HepG2 (cell line): ENCODE measurements around the gene CERS5. TPM values are rescaled to one million over a fixed set of nuclear protein-coding genes. Genes with fewer than 3 reads are reported as not detected.

ENCODE experiments used
- CEBPG ChIP-seq: IDR thresholded peaks from 2 replicates; pipeline ENCODE4 v1.6.1; 2016
- EZH2 ChIP-seq: conservative IDR thresholded peaks from 2 replicates; pipeline ENCODE4 v1.6.1; 2012; ENCODE audit warnings: mild to moderate bottlenecking, low read depth, low read length, moderate library complexity
- FOXA1 ChIP-seq, 2 experiments: fragments of 450-650 bp in 1 of 2; sonication (generic) in 1 of 2; formaldehyde crosslinking in 1 of 2; IDR thresholded peaks; 2 replicates each; pipeline versions ENCODE4 v1.4.0 to v1.6.1; 2016 to 2020; ENCODE audit warnings: missing genetic modification reagents in 1 of 2
- HMG20A ChIP-seq: IDR thresholded peaks from 2 replicates; pipeline ENCODE4 v1.6.1; 2016; ENCODE audit warnings: borderline replicate concordance
- HNF1A ChIP-seq, 2 experiments: sonication (generic) in 1 of 2; formaldehyde crosslinking in 1 of 2; IDR thresholded peaks; 2 replicates each; pipeline versions ENCODE4 v1.4.0 to v1.6.1; 2016 to 2020; ENCODE audit warnings: borderline replicate concordance in 1 of 2, low read depth in 1 of 2, mild to moderate bottlenecking in 1 of 2, missing genetic modification reagents in 1 of 2
- MXD1 ChIP-seq: sonication (generic); formaldehyde crosslinking; IDR thresholded peaks from 2 replicates; pipeline ENCODE4 v1.4.0; 2020; ENCODE audit warnings: mild to moderate bottlenecking, missing genetic modification reagents
- MXI1 ChIP-seq: IDR thresholded peaks from 3 replicates; pipeline ENCODE4 v1.6.1; 2012; ENCODE audit warnings: low read depth, low read length, inconsistent platforms, borderline replicate concordance
- SP1 ChIP-seq, 2 experiments: fragments of 450-650 bp in 1 of 2; sonication (generic) in 1 of 2; formaldehyde crosslinking in 1 of 2; IDR thresholded peaks; 2 replicates each; pipeline versions ENCODE4 v1.4.0 to v1.6.1; 2016 to 2020; ENCODE audit warnings: missing genetic modification reagents in 1 of 2
- ZFAT ChIP-seq: sonication (generic); formaldehyde crosslinking; conservative IDR thresholded peaks from 2 replicates; pipeline ENCODE4 v1.8.1; 2023; ENCODE audit warnings: missing genetic modification reagents, inconsistent platforms
- ZKSCAN5 ChIP-seq: sonication (generic); formaldehyde crosslinking; IDR thresholded peaks from 2 replicates; pipeline ENCODE4 v1.5.1; 2020; ENCODE audit warnings: mild to moderate bottlenecking, missing genetic modification reagents
- ZNF142 ChIP-seq: sonication (generic); formaldehyde crosslinking; IDR thresholded peaks from 2 replicates; pipeline ENCODE4 v1.4.0; 2020; ENCODE audit warnings: missing genetic modification reagents
- ZNF687 ChIP-seq: sonication (generic); formaldehyde crosslinking; IDR thresholded peaks from 2 replicates; pipeline ENCODE4 v1.5.1; 2020; ENCODE audit warnings: mild to moderate bottlenecking, missing genetic modification reagents, moderate library complexity
- polyA plus RNA-seq, 8 experiments: library from polyadenylated mRNA; depleted of rRNA in 3 of 8; stranded (reverse) in 7 of 8; unstranded in 1 of 8; fragments of >200 nt; fragmentation: Illumina TruSeq in 4 of 8; extraction: Trizol in 4 of 8; gene quantifications; 2 replicates each; pipeline versions ENCODE4 v1.2.1 to v1.2.3, GENCODE V29; 2011 to 2016; ENCODE audit warnings: low read depth in 4 of 8, missing spikeins in 1 of 8, mixed read lengths in 1 of 8; ENCODE audit not compliant: insufficient read depth in 1 of 8
- total RNA-seq, 5 experiments: library from RNA; depleted of rRNA; stranded (reverse); fragments of >200 nt; fragmentation: Illumina TruSeq; extraction: Trizol; gene quantifications; 2 replicates each; pipeline ENCODE4 v1.2.3, GENCODE V29; 2016; ENCODE audit warnings: low read depth in 1 of 5

Gene CERS5
- total and polyA plus RNA-seq, 2 of the 13 experiments (the other 11 are each of a cell fraction or from before 2014, with no cell fraction given) = 22.3 to 48.8 TPM

GRCh38 chr12:50104417-50105366, 62.5 kb downstream of the CERS5 start (continued):
- TF ChIP-seq HNF1A (IDR thresholded peaks at IDR 0.05; ENCODE audit: low read depth) = peak; percentile 28; the same call in 1 of the 2 replicates
- no peak for TF ChIP-seq HNF1A (CRISPR knock-in tag; IDR thresholded peaks at IDR 0.05; ENCODE audit: borderline replicate concordance)
- TF ChIP-seq ZNF687 (CRISPR knock-in tag) = peak; percentile 46; the same call in 1 of the 2 replicates
- no peak for TF ChIP-seq SP1 (IDR thresholded peaks at IDR 0.05)
- TF ChIP-seq SP1 (CRISPR knock-in tag; IDR thresholded peaks at IDR 0.05) = no peak
- TF ChIP-seq FOXA1 (IDR thresholded peaks at IDR 0.05) = no peak
- no peak for TF ChIP-seq FOXA1 (CRISPR knock-in tag; IDR thresholded peaks at IDR 0.05)
- TF ChIP-seq HMG20A (CRISPR knock-in tag) = no peak
- TF ChIP-seq CEBPG (CRISPR knock-in tag) = 0 out of 2 replicates have a peak, but pooled peaks have one; percentile 23
- no peak for TF ChIP-seq ZFAT (CRISPR knock-in tag)
- no peak for TF ChIP-seq ZNF142 (CRISPR knock-in tag)
- TF ChIP-seq EZH2 = no peak
- peak; percentile 62; the same call in 1 of the 3 replicates for TF ChIP-seq MXI1
- TF ChIP-seq ZKSCAN5 (CRISPR knock-in tag) = 0 out of 2 replicates have a peak, but pooled peaks have one; percentile 9
- no peak for TF ChIP-seq MXD1
